NB4 (cell line): ENCODE data around the gene WDR83.

Experiments
- DNase-seq: peaks from one replicate; pipeline ENCODE4 v3.0.0; 2010; ENCODE audit warnings: low read depth
- H3K4me3 ChIP-seq: one replicate; pipeline ENCODE4 v1.5.1; 2011; ENCODE audit warnings: mild to moderate bottlenecking, low read depth, low read length, moderate library complexity
- CTCF ChIP-seq: IDR thresholded peaks from one replicate; pipeline ENCODE4 v1.5.1; 2012; ENCODE audit warnings: low read depth, low read length
- MAX ChIP-seq: IDR thresholded peaks from 2 replicates; pipeline ENCODE4 v1.6.1; 2011; ENCODE audit warnings: low read depth, low read length
- MYC ChIP-seq: IDR thresholded peaks from 2 replicates; pipeline ENCODE4 v1.6.1; 2011; ENCODE audit warnings: low read depth, low read length
- POLR2A ChIP-seq: IDR thresholded peaks from 2 replicates; pipeline ENCODE4 v1.6.1; 2011; ENCODE audit warnings: mild to moderate bottlenecking; ENCODE audit not compliant: insufficient read length; ENCODE audit errors: extremely low read depth

The WDR83 gene

GRCh38 chr19:12701596-12702282, 35.1 kb downstream of the WDR83 start:
- no peak for TF ChIP-seq MYC
- TF ChIP-seq MAX: no peak
- TF ChIP-seq POLR2A: no peak
- no peak for TF ChIP-seq CTCF
- no peak overlapping the region for H3K4me3 ChIP-seq
- DNase-seq: no peak

- peak; percentile 85 for DNase-seq
- no peak overlapping the region for H3K4me3 ChIP-seq
- no peak for TF ChIP-seq CTCF
- no peak for TF ChIP-seq MYC
- no peak for TF ChIP-seq POLR2A
- no peak for TF ChIP-seq MAX
Observed at GRCh38 chr19:12703046-12703445, 36.4 kb downstream of the WDR83 start.

GRCh38 chr19:12705169-12705568, 38.6 kb downstream of the WDR83 start:
- TF ChIP-seq POLR2A (no peak), MYC (no peak)
- no peak overlapping the region for H3K4me3 ChIP-seq
- DNase-seq: no peak

GRCh38 chr19:12705654-12706331, 39.2 kb downstream of the WDR83 start:
- no peak for DNase-seq
- no peak for TF ChIP-seq CTCF
- H3K4me3 ChIP-seq: no peak overlapping the region

GRCh38 chr19:12706332-12706718, 39.7 kb downstream of the WDR83 start:
- TF ChIP-seq POLR2A (no peak), MAX (no peak), CTCF (no peak), MYC (no peak)
- DNase-seq: no peak
- no peak overlapping the region for H3K4me3 ChIP-seq

GRCh38 chr19:12708641-12709040, 42.0 kb downstream of the WDR83 start:
- DNase-seq: no peak
- no peak overlapping the region for H3K4me3 ChIP-seq
- TF ChIP-seq MYC: no peak
- TF ChIP-seq MAX: no peak
- TF ChIP-seq POLR2A: no peak
- no peak for TF ChIP-seq CTCF
